Smooth muscle cell (in vitro differentiated cells): Measurements from ENCODE around the gene GID8. TPM values are rescaled to one million over a fixed set of nuclear protein-coding genes. Genes with fewer than 3 reads are reported as not detected.

Source experiments
- DNase-seq: peaks from one replicate; lab custom pipeline; 2025; ENCODE audit not compliant: unreplicated experiment; lab: John Stamatoyannopoulos, UW
- H2AFZ ChIP-seq: fragments of 200-600 bp; sonication (generic); 2 replicates; pipeline ENCODE4 v1.6.0; 2016; ENCODE audit warnings: antibody characterized with exemption, low read depth, mild to moderate bottlenecking
- H3F3A ChIP-seq: fragments of 200-600 bp; sonication (generic); 2 replicates; pipeline ENCODE4 v1.6.0; 2017; ENCODE audit warnings: antibody characterized with exemption, low read depth
- H3K27ac ChIP-seq: fragments of 200-600 bp; sonication (generic); 2 replicates; pipeline ENCODE4 v1.5.1; 2016; ENCODE audit warnings: low read depth, mild to moderate bottlenecking
- H3K27me3 ChIP-seq: fragments of 200-600 bp; sonication (generic); 2 replicates; pipeline ENCODE4 v1.6.1; 2016; ENCODE audit warnings: low read depth, mild to moderate bottlenecking
- H3K36me3 ChIP-seq: fragments of 200-600 bp; sonication (generic); 2 replicates; pipeline ENCODE4 v1.5.1; 2016; ENCODE audit warnings: low read depth
- H3K4me1 ChIP-seq: fragments of 200-600 bp; sonication (generic); 2 replicates; pipeline ENCODE4 v1.5.1; 2016; ENCODE audit warnings: low read depth
- H3K4me2 ChIP-seq: fragments of 200-600 bp; sonication (generic); 2 replicates; pipeline ENCODE4 v1.6.0; 2016; ENCODE audit warnings: mild to moderate bottlenecking
- H3K4me3 ChIP-seq: fragments of 200-600 bp; sonication (generic); 2 replicates; pipeline ENCODE4 v1.5.1; 2016; ENCODE audit warnings: mild to moderate bottlenecking
- H3K79me2 ChIP-seq: fragments of 200-600 bp; sonication (generic); 2 replicates; pipeline ENCODE4 v1.6.0; 2016; ENCODE audit warnings: low read depth, mild to moderate bottlenecking
- H3K9ac ChIP-seq: fragments of 200-600 bp; sonication (generic); 2 replicates; pipeline ENCODE4 v1.6.0; 2016; ENCODE audit warnings: low read depth
- H3K9me3 ChIP-seq: fragments of 200-600 bp; sonication (generic); replicated peaks from 2 replicates; pipeline ENCODE4 v1.5.1; 2016; ENCODE audit warnings: low read depth
- H4K20me1 ChIP-seq: fragments of 200-600 bp; sonication (generic); 2 replicates; pipeline ENCODE4 v1.6.0; 2016; ENCODE audit warnings: low read depth
- WGBS: methylation state at CpG from one replicate; pipeline ENCODE4 v1.1.7; 2016; ENCODE audit warnings: low lambda C conversion rate; 5-methylcytosine and 5-hydroxymethylcytosine counted together
- polyA plus RNA-seq: library from polyadenylated mRNA; unstranded; fragments of >200 nt; fragmentation: Nextera tagmentation; extraction: Ambion mirVana; gene quantifications from 2 replicates; pipeline ENCODE4 v1.2.1, GENCODE V29; 2016
- total RNA-seq: library from RNA; depleted of rRNA; stranded (reverse); fragments of >200 nt; gene quantifications from 2 replicates; pipeline ENCODE4 v1.2.3, GENCODE V29; 2014
- TF ChIP-seq, protein P1 (sequence below): fragments of 200-600 bp; sonication (generic); IDR thresholded peaks from 2 replicates; pipeline ENCODE4 v1.5.1; 2017; ENCODE audit warnings: borderline replicate concordance, mild to moderate bottlenecking, antibody characterized with exemption; ENCODE audit not compliant: insufficient read depth, poor library complexity, severe bottlenecking

GID8 gene
- total and polyA plus RNA-seq, 2 experiments from 2014 or later: 13.9 to 23.5 TPM

DNA sequence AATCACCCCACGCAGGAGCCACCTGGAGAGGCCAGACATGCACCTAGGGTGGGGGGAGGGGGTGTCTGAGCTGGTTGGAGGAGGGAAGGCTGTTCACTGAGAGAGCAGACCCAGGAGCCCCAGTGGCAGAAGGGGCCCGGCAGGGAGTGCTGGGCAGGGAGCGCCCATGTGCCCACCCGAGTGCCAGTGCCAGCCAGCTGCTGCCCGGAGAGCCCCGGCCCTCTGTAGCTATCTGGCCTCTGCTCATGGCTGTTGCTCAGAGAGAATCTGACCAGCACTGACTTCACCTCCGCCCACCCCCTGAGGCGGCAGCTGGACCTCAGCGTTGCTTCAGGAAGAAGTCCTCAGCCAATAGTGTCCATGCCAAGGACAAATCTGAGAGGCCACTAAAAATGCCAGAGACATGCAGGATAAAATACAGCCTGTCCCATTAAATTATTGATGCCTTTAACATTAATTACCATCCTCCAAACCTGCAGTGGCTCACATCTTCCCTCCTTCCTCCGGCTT, 37.4 kb downstream of the GID8 start:
- no peaks in the 10 kb centered on the region for H3K79me2 ChIP-seq
- no peaks in the 10 kb centered on the region for H3F3A ChIP-seq
- no peak overlapping the region for H3K27ac ChIP-seq
- no peak overlapping the region for H3K9ac ChIP-seq
- H3K4me2 ChIP-seq: no peak overlapping the region
- WGBS: 74% methylated on average over 10 of the region's 10 CpGs
- no peak overlapping the region for H2AFZ ChIP-seq
- no peaks in the 10 kb centered on the region for H4K20me1 ChIP-seq
- TF ChIP-seq, protein P1, sequence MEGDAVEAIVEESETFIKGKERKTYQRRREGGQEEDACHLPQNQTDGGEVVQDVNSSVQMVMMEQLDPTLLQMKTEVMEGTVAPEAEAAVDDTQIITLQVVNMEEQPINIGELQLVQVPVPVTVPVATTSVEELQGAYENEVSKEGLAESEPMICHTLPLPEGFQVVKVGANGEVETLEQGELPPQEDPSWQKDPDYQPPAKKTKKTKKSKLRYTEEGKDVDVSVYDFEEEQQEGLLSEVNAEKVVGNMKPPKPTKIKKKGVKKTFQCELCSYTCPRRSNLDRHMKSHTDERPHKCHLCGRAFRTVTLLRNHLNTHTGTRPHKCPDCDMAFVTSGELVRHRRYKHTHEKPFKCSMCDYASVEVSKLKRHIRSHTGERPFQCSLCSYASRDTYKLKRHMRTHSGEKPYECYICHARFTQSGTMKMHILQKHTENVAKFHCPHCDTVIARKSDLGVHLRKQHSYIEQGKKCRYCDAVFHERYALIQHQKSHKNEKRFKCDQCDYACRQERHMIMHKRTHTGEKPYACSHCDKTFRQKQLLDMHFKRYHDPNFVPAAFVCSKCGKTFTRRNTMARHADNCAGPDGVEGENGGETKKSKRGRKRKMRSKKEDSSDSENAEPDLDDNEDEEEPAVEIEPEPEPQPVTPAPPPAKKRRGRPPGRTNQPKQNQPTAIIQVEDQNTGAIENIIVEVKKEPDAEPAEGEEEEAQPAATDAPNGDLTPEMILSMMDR: no peak
- DNase-seq: no peak
- no peaks in the 10 kb centered on the region for H3K9me3 ChIP-seq
- H3K4me3 ChIP-seq: no peak overlapping the region
- peaks cover 5% of the 10 kb centered on the region for H3K4me1 ChIP-seq
- H3K36me3 ChIP-seq: no peaks in the 10 kb centered on the region
- peaks cover 50% of the 10 kb centered on the region for H3K27me3 ChIP-seq

DNA sequence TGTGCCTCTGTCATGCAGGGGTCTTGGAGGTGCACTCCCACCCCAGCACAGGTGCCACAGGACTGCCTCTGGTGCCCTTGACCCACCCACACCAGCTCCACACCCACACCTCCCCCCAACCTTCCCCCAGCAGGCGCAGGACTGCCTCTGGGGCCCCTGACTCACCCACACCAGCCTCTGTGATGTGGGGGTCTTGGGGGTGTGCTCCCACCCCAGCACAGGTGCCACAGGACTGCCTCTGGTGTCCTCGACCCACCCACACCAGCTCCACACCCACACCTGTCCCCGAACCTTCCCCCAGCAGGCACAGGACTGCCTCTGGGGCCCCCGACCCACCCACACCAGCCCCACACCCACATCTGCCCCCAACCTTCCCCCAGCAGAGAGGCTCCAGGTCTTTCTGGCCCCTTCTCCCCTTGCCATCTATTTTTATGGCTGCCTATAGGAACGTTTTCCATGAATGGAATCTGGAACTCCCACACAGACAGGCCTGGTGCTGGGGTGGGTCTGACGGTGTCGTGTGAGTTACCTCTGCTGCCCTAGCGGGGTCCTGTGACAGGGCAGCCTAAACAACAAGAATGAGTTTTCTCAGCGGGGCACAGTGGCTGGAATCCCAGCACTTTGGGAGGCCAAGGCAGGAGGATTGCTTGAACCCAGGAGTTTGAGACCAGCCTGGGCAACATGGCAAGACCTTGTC, 38.0 kb downstream of the GID8 start:
- Histone ChIP-seq H3K4me2 (no peak overlapping the region), H2AFZ (no peak overlapping the region), H3F3A (no peaks in the 10 kb centered on the region), H3K36me3 (no peaks in the 10 kb centered on the region), H3K79me2 (no peaks in the 10 kb centered on the region), H3K4me3 (no peak overlapping the region), H3K9ac (no peak overlapping the region), H3K4me1 (peaks cover 5% of the 10 kb centered on the region), H3K27me3 (peaks cover 56% of the 10 kb centered on the region), H4K20me1 (no peaks in the 10 kb centered on the region), H3K9me3 (no peaks in the 10 kb centered on the region), H3K27ac (no peak overlapping the region)
- TF ChIP-seq, protein P1: no peak
- 64% methylated on average over 6 of the region's 9 CpGs for WGBS
- no peak for DNase-seq

DNA sequence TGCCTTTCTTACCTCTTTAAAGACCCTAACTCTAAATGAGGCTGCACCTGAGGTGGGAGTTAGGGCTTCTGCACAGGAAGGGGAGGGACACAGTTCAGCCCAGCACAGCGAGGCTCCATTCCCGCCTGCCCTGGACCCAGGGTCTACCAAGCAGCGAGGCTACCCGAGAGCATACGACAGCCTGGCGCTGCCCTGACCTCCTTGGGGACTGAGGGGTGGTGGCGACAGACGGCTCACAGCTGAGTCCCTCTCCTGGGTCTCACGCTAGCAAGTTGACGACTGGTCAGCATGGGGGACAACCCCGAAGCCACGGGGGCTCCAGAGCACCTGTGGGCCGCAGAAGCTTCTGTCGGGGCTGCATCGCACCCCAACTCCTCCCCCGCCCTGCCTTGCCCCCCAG, 38.9 kb downstream of the GID8 start:
- Histone ChIP-seq H3K79me2 (no peaks in the 10 kb centered on the region), H3F3A (no peaks in the 10 kb centered on the region), H3K27me3 (peaks cover 57% of the 10 kb centered on the region), H2AFZ (no peak overlapping the region), H3K36me3 (no peaks in the 10 kb centered on the region), H3K4me3 (no peak overlapping the region), H3K4me2 (no peak overlapping the region), H3K27ac (no peak overlapping the region), H3K9me3 (no peaks in the 10 kb centered on the region), H4K20me1 (no peaks in the 10 kb centered on the region), H3K9ac (no peak overlapping the region), H3K4me1 (peaks cover 5% of the 10 kb centered on the region)
- no peak for DNase-seq
- 92% methylated on average over 16 of the region's 16 CpGs for WGBS
- TF ChIP-seq, protein P1: no peak
